SK-N-SH (cell line): ENCODE data around the gene RPL3. TPM values are rescaled to one million over a fixed set of nuclear protein-coding genes. Genes with fewer than 3 reads are reported as not detected.
"Not testable (repeated sequence)": the region's sequence is repeated elsewhere in the genome, so short reads cannot be mapped to it uniquely, and the experiment has no call there.

Experiments used
- CTCF ChIA-PET: fragments of 300-600, 350-600 bp; formaldehyde crosslinking; extraction: SDS; loops from one replicate; lab custom pipeline; 2021; lab: Yijun Ruan, JAX
- POLR2A ChIA-PET: fragments of 350-600 bp; sonication (Branson Sonifier 250); formaldehyde crosslinking; extraction: SDS; loops from one replicate; lab custom pipeline; 2020; ENCODE audit warnings: antibody characterized with exemption, inconsistent platforms; lab: Yijun Ruan, JAX
- DNase-seq: peaks from one replicate; pipeline ENCODE4 v3.0.0; 2012
- H2AFZ ChIP-seq: fragments of 200-600 bp; sonication (generic); 2 replicates; pipeline ENCODE4 v1.8.1; 2016; ENCODE audit warnings: antibody characterized with exemption, mild to moderate bottlenecking, low read depth
- H3F3A ChIP-seq: fragments of 200-600 bp; sonication (generic); replicated peaks from 2 replicates; pipeline ENCODE3; 2016; ENCODE audit warnings: antibody characterized with exemption, mild to moderate bottlenecking; ENCODE audit not compliant: insufficient read depth
- H3K27ac ChIP-seq, 2 experiments: fragments of 200-500 bp in 1 of 2; fragments of 200-600 bp in 1 of 2; sonication (Bioruptor generic) in 1 of 2; sonication (generic), shearing (Covaris generic) in 1 of 2; 2 replicates each; pipeline versions ENCODE4 v1.5.1 to v1.6.1; 2014 to 2016; ENCODE audit warnings: low read depth in 2 of 2, inconsistent platforms in 1 of 2, low read length in 1 of 2, mild to moderate bottlenecking in 1 of 2, mixed read lengths in 1 of 2
- H3K27me3 ChIP-seq: fragments of 200-600 bp; sonication (generic), shearing (Covaris generic); 2 replicates; pipeline ENCODE4 v1.6.1; 2016; ENCODE audit warnings: mixed run types; ENCODE audit not compliant: insufficient read depth
- H3K36me3 ChIP-seq, 2 experiments: fragments of 200-500 bp in 1 of 2; fragments of 200-600 bp in 1 of 2; sonication (Bioruptor generic) in 1 of 2; sonication (generic) in 1 of 2; replicated peaks in 1 of 2; 2 replicates each; pipeline versions ENCODE3 to v1.5.1; 2014 to 2016; ENCODE audit warnings: low read length in 1 of 2, mild to moderate bottlenecking in 1 of 2; ENCODE audit not compliant: insufficient read depth in 2 of 2, control insufficient read depth in 1 of 2
- H3K4me1 ChIP-seq, 2 experiments: fragments of 200-500 bp in 1 of 2; fragments of 200-600 bp in 1 of 2; sonication (Bioruptor generic) in 1 of 2; sonication (generic), shearing (Covaris generic) in 1 of 2; 2 replicates each; pipeline versions ENCODE4 v1.5.1 to v1.6.1; 2014 to 2016; ENCODE audit warnings: low read depth in 1 of 2, low read length in 1 of 2, mixed run types in 1 of 2; ENCODE audit not compliant: insufficient read depth in 2 of 2, control insufficient read depth in 1 of 2
- H3K4me2 ChIP-seq: fragments of 200-600 bp; sonication (generic), shearing (Covaris generic); 2 replicates; pipeline ENCODE4 v1.6.1; 2017; ENCODE audit warnings: mixed run types
- H3K4me3 ChIP-seq, 2 experiments: fragments of 200-500 bp in 1 of 2; fragments of 200-600 bp in 1 of 2; sonication (Bioruptor generic) in 1 of 2; sonication (generic), shearing (Covaris generic) in 1 of 2; 2 replicates each; pipeline versions ENCODE4 v1.5.1 to v1.8.1; 2014 to 2016; ENCODE audit warnings: low read depth in 2 of 2, inconsistent platforms in 1 of 2, low read length in 1 of 2, mild to moderate bottlenecking in 1 of 2, mixed read lengths in 1 of 2, moderate library complexity in 1 of 2
- H3K79me2 ChIP-seq: fragments of 200-600 bp; sonication (generic); 2 replicates; pipeline ENCODE4 v1.8.1; 2017; ENCODE audit warnings: mild to moderate bottlenecking; ENCODE audit not compliant: insufficient read depth
- H3K9ac ChIP-seq: fragments of 200-600 bp; sonication (generic); 2 replicates; pipeline ENCODE4 v1.6.1; 2017; ENCODE audit warnings: mixed run types
- H3K9me2 ChIP-seq: fragments of 200-600 bp; sonication (generic); 2 replicates; pipeline ENCODE4 v1.6.1; 2017; ENCODE audit warnings: mixed run types
- H3K9me3 ChIP-seq: fragments of 200-600 bp; sonication (generic); 2 replicates; pipeline ENCODE4 v1.6.1; 2017; ENCODE audit warnings: mixed run types, mild to moderate bottlenecking, moderate library complexity
- H4K20me1 ChIP-seq: fragments of 200-600 bp; sonication (generic); 2 replicates; pipeline ENCODE4 v1.6.1; 2017; ENCODE audit warnings: mild to moderate bottlenecking, mixed run types; ENCODE audit not compliant: insufficient read depth
- FOXJ3 ChIP-seq: sonication (generic); formaldehyde crosslinking; IDR thresholded peaks from 2 replicates; pipeline ENCODE4 v1.5.1; 2020; ENCODE audit warnings: mild to moderate bottlenecking, missing genetic modification reagents
- FOXM1 ChIP-seq: IDR thresholded peaks from 2 replicates; pipeline ENCODE4 v1.4.0; 2012; ENCODE audit warnings: low read depth, mild to moderate bottlenecking
- MAX ChIP-seq: IDR thresholded peaks from 2 replicates; pipeline ENCODE4 v1.4.0; 2012; ENCODE audit warnings: low read depth
- MEF2A ChIP-seq: IDR thresholded peaks from 2 replicates; pipeline ENCODE4 v1.4.0; 2012; ENCODE audit warnings: low read depth, borderline replicate concordance
- NRF1 ChIP-seq: IDR thresholded peaks from 2 replicates; pipeline ENCODE4 v1.6.1; 2012; ENCODE audit warnings: low read depth, mild to moderate bottlenecking, low read length
- POLR2AphosphoS5 ChIP-seq: IDR thresholded peaks from 2 replicates; pipeline ENCODE4 v1.6.1; 2012; ENCODE audit warnings: low read depth, low read length
- RAD21 ChIP-seq: IDR thresholded peaks from 2 replicates; pipeline ENCODE4 v1.6.1; 2012; ENCODE audit warnings: mild to moderate bottlenecking, low read length
- RXRA ChIP-seq: IDR thresholded peaks from 2 replicates; pipeline ENCODE4 v1.4.0; 2012; ENCODE audit warnings: low read depth, mild to moderate bottlenecking, borderline replicate concordance
- SIN3A ChIP-seq: IDR thresholded peaks from 2 replicates; pipeline ENCODE4 v1.6.1; 2012; ENCODE audit warnings: low read depth, mild to moderate bottlenecking, low read length, moderate library complexity, borderline replicate concordance
- SMC3 ChIP-seq: IDR thresholded peaks from 2 replicates; pipeline ENCODE4 v1.6.1; 2012; ENCODE audit warnings: low read depth, low read length, improper control_type of control experiment
- TAF1 ChIP-seq: IDR thresholded peaks from 2 replicates; pipeline ENCODE4 v1.6.1; 2012; ENCODE audit warnings: low read depth, mild to moderate bottlenecking, low read length, moderate library complexity, borderline replicate concordance
- TCF12 ChIP-seq: IDR thresholded peaks from 2 replicates; pipeline ENCODE4 v1.4.0; 2012
- TEAD4 ChIP-seq: IDR thresholded peaks from 2 replicates; pipeline ENCODE4 v1.4.0; 2012; ENCODE audit warnings: mild to moderate bottlenecking, borderline replicate concordance; ENCODE audit not compliant: insufficient read depth
- USF2 ChIP-seq: fragments of 150-350 bp; IDR thresholded peaks from 2 replicates; pipeline ENCODE4 v1.6.1; 2017; ENCODE audit warnings: antibody characterized with exemption, low read length, low read depth, borderline replicate concordance
- YY1 ChIP-seq: IDR thresholded peaks from 2 replicates; pipeline ENCODE4 v1.4.0; 2012; ENCODE audit warnings: low read depth, mild to moderate bottlenecking
- WGBS: methylation state at CpG from one replicate; pipeline ENCODE4 v1.1.6; 2017; ENCODE audit warnings: low lambda C conversion rate; 5-methylcytosine and 5-hydroxymethylcytosine counted together
- polyA plus RNA-seq, 3 experiments: library from polyadenylated mRNA; depleted of rRNA; stranded (reverse); fragments of >200 nt; gene quantifications; 2 replicates each; pipeline ENCODE4 v1.2.3, GENCODE V29; 2012
- TF ChIP-seq, protein P1 (sequence below): IDR thresholded peaks from 2 replicates; pipeline ENCODE4; 2012
- TF ChIP-seq, protein P2 (sequence below): IDR thresholded peaks from 2 replicates; pipeline ENCODE4 v1.4.0; 2012; ENCODE audit warnings: low read depth, borderline replicate concordance

The RPL3 gene
- polyA plus RNA-seq, 1 of the 3 experiments (the other 2 are of a cell fraction): 4,976 TPM

DNA sequence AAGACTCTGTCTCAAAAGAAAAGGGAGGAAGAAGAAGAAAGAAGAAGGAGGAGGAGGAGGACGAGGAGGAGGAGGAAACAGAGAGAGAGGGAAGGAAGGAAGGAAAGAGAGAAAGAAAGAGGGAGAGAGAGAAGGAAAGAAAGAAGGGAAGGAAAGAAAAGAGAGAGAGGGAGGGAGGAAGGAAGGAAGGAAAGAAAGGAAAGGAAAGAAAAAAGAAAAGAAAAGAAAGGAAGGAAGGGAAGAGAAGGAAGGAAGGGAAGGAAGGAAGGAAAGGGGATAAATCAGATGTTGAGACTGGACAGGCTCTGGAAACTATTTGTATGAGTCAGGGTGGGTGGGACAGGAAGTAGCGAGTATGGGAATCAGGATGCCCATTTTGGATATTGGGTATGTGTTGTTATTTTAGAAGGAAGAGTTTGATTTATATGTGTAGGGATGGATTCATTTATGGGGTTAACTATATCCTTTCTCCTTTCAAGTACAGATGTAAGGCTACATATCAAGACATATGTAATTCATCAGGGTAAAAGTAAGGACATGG lies 6.0 kb upstream of the RPL3 start:
- Histone ChIP-seq H3K4me3 (no peak overlapping the region), H3K27ac (no peak overlapping the region), H3K4me2 (no peak overlapping the region), H4K20me1 (no peaks in the 10 kb centered on the region), H3K9me2 (no peaks in the 10 kb centered on the region), H3F3A (no peaks in the 10 kb centered on the region), H3K4me1 (peaks cover 0 to 2% of the 10 kb centered on the region in 2 experiments; a peak in 1 of 4 replicates), H3K27me3 (no peaks in the 10 kb centered on the region), H3K36me3 (no peaks in the 10 kb centered on the region), H2AFZ (peak overlapping the region; percentile 56; the same call in 1 of the 2 replicates), H3K9me3 (no peaks in the 10 kb centered on the region), H3K79me2 (no peaks in the 10 kb centered on the region), H3K9ac (no peak overlapping the region)
- POLR2A ChIA-PET: no interaction called here
- TF ChIP-seq TCF12: no peak
- no peak for TF ChIP-seq MEF2A
- TF ChIP-seq SMC3: no peak
- TF ChIP-seq SIN3A: no peak
- no peak for TF ChIP-seq TAF1
- TF ChIP-seq NRF1: no peak
- no peak for TF ChIP-seq FOXM1
- no peak for TF ChIP-seq RAD21
- TF ChIP-seq FOXJ3: no peak
- no peak for TF ChIP-seq POLR2AphosphoS5
- TF ChIP-seq, protein P1, sequence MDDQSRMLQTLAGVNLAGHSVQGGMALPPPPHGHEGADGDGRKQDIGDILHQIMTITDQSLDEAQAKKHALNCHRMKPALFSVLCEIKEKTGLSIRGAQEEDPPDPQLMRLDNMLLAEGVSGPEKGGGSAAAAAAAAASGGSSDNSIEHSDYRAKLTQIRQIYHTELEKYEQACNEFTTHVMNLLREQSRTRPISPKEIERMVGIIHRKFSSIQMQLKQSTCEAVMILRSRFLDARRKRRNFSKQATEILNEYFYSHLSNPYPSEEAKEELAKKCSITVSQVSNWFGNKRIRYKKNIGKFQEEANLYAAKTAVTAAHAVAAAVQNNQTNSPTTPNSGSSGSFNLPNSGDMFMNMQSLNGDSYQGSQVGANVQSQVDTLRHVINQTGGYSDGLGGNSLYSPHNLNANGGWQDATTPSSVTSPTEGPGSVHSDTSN: no peak
- TF ChIP-seq USF2: no peak
- no peak for TF ChIP-seq MAX
- no peak for TF ChIP-seq YY1
- TF ChIP-seq RXRA: no peak
- TF ChIP-seq TEAD4: no peak
- TF ChIP-seq, protein P2, sequence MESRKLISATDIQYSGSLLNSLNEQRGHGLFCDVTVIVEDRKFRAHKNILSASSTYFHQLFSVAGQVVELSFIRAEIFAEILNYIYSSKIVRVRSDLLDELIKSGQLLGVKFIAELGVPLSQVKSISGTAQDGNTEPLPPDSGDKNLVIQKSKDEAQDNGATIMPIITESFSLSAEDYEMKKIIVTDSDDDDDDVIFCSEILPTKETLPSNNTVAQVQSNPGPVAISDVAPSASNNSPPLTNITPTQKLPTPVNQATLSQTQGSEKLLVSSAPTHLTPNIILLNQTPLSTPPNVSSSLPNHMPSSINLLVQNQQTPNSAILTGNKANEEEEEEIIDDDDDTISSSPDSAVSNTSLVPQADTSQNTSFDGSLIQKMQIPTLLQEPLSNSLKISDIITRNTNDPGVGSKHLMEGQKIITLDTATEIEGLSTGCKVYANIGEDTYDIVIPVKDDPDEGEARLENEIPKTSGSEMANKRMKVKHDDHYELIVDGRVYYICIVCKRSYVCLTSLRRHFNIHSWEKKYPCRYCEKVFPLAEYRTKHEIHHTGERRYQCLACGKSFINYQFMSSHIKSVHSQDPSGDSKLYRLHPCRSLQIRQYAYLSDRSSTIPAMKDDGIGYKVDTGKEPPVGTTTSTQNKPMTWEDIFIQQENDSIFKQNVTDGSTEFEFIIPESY: no peak
- WGBS: 22% methylated on average over 2 of the region's 2 CpGs
- CTCF ChIA-PET: interaction anchor here (1.4 kb wide), 1 partner anchor 9 kb away, joined by 4 read pairs; no protein-coding TSS in a partner anchor
- DNase-seq: no peak

DNA sequence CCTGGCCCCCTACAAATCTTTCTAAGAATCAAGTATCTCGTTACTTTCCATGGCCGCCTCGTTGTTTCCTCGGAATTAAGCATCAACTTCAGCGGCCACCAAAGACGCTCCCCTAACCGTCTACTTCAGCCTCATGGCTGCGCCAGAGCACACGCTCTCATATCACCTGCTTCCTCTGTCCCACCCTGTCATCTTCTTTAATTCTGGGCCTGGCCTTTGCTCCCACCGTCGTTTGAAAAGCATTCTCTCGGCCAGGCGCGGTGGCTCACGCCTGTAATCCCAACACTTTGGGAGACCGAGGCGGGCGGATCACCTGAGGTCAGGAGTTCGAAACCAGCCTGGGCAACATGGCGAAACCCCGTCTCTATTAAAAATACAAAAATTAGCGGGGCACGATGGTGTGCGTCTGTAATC lies 1.2 kb upstream of the RPL3 start:
- peak overlapping the region in 1 of 2 experiments; percentile 58; a peak in 1 of 4 replicates for H3K4me3 ChIP-seq
- H4K20me1 ChIP-seq: peaks cover 34% of the 10 kb centered on the region
- CTCF ChIA-PET: interaction anchor here (1.4 kb wide), 1 partner anchor 11 kb away, joined by 6 read pairs; no protein-coding TSS in a partner anchor
- not testable (repeated sequence) for H3K9me3 ChIP-seq, H3K27me3 ChIP-seq, DNase-seq, H3K9me2 ChIP-seq, H2AFZ ChIP-seq
- POLR2A ChIA-PET: interaction anchor here (1.1 to 2.6 kb wide), 7 partner anchors 9 to 209 kb away, joined by 3 to 19 read pairs (median 5); partner anchors contain the start of gene TAB1
- peaks cover 38% of the 10 kb centered on the region for H3K79me2 ChIP-seq
- H3K27ac ChIP-seq: peak overlapping the region; percentile 50 to 95
- peak overlapping the region; percentile 73; the same call in 1 of the 2 replicates for H3K4me2 ChIP-seq
- peak overlapping the region; percentile 93; the same call in 1 of the 2 replicates for H3K9ac ChIP-seq
- WGBS: 91% methylated on average over 24 of the region's 24 CpGs
- H3K36me3 ChIP-seq: peaks cover 18 to 23% of the 10 kb centered on the region in 2 experiments
- peaks cover 20% of the 10 kb centered on the region for H3F3A ChIP-seq
- peaks cover 4 to 20% of the 10 kb centered on the region in 2 experiments; a peak in 2 of 4 replicates for H3K4me1 ChIP-seq
